Stimulated activated CD8-positive, alpha-beta memory T cell treated with anti-CD3 and anti-CD28 coated beads, Interleukin-12 subunit alpha, Interleukin-12 subunit beta, amount 100 ng/mL, for 1 hour (primary cell): ENCODE data around the gene FOXD1.
A peak's percentile ranks its signal among the peaks of the same experiment; 100 is the strongest.
"Not testable (repeated sequence)": the region's sequence is repeated elsewhere in the genome, so short reads cannot be mapped to it uniquely, and the experiment has no call there.

ENCODE experiments used
- DNase-seq: peaks from one replicate; pipeline ENCODE4 v3.0.0-alpha.2; 2020; ENCODE audit warnings: low read depth

The FOXD1 gene

DNA sequence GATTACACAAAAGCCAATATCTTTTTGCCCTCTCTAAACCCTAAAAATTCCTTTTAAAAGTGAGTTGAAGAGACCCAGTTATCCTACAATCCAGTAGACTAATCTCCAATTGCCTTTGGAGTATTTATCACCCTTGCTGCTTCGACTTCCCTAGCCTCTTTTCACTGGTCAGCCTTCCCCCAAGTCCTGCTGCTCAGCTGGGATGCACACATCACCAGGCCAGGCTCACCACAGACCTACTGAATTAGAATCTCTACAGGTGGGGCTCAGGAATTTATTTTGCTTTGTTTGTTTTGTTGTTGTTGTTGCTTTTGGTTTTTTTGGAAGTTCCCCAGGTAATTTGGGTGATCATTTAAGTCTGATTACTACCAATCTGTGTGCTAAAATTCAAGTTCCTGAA lies 11.6 kb upstream of the FOXD1 start:
- DNase-seq: no peak

- no peak for DNase-seq
Measured at GRCh38 chr5:73459366-73459765, 10.8 kb upstream of the FOXD1 start.

GRCh38 chr5:73456462-73456861 lies 7.9 kb upstream of the FOXD1 start:
- not testable (repeated sequence) for DNase-seq

GRCh38 chr5:73454379-73455036 lies 5.9 kb upstream of the FOXD1 start:
- peak; percentile 21 for DNase-seq

- no peak for DNase-seq
Measured at GRCh38 chr5:73452215-73452614, 3.6 kb upstream of the FOXD1 start.

GRCh38 chr5:73451224-73452130 lies 2.9 kb upstream of the FOXD1 start:
- DNase-seq: peak; percentile 38

DNA sequence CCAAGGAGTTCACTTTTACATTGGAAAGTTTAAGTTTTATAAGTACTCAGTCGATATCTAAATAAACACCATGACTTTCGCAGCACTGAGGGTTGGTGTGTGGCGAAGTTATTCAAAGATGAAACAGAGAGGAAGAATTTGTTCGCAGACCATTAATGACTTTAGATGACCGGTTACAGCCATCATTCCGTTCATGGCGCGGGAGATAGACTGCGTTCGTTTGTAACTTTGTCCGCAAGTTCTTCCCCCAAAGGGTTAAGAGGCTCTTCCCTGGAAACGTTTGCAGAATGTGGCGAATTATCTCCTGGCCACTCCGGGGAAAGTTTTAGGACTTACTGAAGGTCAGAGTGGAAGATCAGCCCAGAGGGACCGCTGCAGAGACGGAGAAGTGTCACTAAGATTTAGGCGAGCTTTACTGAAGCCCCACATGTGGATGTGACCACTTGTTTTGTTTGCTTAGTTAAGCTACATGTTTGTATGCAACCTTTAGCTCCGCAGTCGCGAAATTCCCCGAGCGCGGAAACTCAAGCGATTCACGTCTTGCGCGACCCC lies 2.2 kb upstream of the FOXD1 start:
- no peak for DNase-seq

GRCh38 chr5:73450137-73450536 lies 1.6 kb upstream of the FOXD1 start:
- no peak for DNase-seq

DNA sequence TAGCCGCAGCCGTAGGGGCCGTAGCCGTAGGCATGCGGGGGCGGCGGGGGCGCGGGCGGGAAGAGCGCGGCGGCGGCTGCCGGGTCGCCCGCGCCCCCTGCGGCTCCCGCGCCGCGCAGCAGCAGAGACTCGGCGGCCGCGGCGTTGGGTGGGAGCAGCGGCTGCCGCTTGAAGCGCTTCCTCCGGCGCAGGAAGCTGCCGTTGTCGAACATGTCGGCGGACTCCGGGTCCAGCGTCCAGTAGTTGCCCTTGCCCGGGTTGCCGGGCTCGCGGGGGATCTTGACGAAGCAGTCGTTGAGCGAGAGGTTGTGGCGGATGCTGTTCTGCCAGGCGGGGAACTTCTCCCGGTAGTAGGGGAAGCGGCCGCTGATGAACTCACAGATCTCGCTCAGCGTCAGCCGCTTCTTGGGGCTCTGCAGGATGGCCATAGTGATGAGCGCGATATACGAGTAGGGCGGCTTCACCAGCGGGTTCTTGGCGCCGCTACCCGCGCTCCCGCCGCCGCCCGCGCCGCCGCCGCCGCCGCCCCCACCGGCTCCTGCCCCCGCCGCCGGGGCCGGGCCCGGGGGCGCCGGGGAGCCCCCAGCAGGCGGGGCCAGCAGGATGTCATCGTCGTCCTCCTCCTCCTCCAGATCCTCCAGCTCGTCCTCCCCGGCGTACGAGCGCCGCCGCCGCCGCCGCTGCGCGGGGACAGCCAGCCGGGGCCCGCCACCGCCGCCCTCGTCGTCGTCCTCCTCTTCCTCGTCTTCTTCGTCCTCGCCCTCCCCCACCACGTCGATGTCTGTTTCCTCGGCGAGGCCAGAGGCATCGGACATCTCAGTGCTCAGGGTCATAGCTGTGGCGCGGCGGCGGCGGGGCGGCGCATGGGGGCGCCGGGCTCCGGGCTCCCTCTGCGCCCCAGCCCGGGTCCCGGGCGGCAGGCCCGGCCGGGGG lies 781 bp downstream of the FOXD1 start:
- no peak for DNase-seq

DNA sequence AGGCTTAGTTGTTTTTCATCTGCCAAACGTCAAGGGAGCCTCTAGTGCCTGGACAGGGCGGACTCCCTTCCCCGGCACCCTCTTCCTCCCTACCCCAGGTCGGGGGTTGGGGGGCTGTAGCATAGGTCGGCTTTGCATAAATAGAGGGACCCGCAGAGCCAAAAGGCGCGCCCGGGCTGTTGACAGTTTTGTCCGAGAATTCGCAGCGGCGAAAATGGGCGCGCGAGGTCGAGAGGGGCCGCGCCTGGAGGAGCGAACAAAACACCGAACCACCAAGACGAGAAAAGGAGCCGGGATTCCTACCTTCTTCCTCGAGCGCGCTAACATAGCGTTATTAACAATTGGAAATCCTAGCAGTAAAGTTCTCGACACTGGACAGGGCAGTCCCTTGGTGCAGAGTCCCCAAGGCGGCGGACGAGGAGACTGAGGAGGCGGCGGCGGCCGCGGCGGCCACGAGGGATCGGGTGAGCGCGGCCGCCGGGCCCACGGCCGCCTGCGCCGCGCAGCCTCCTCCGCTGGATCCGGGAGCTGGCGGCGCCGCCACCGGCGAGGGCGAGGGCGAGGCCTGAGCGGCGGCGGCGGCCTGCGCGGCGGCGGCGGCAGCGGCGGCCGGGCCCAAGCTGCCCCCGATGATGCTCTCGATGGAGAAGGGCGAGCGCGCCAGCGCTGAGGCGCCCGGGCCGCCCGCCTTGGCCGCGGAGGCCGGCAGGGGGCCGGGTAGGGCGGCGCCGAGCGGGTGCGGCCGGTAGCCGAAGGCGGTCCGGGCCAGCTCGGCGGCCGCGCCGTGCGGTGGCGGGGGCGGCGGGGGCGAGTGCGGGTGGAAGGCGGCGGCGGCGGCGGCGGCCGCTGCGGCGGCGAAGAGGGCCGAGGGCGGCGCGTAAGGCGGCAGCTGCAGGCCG lies 1.7 kb downstream of the FOXD1 start:
- no peak for DNase-seq

DNA sequence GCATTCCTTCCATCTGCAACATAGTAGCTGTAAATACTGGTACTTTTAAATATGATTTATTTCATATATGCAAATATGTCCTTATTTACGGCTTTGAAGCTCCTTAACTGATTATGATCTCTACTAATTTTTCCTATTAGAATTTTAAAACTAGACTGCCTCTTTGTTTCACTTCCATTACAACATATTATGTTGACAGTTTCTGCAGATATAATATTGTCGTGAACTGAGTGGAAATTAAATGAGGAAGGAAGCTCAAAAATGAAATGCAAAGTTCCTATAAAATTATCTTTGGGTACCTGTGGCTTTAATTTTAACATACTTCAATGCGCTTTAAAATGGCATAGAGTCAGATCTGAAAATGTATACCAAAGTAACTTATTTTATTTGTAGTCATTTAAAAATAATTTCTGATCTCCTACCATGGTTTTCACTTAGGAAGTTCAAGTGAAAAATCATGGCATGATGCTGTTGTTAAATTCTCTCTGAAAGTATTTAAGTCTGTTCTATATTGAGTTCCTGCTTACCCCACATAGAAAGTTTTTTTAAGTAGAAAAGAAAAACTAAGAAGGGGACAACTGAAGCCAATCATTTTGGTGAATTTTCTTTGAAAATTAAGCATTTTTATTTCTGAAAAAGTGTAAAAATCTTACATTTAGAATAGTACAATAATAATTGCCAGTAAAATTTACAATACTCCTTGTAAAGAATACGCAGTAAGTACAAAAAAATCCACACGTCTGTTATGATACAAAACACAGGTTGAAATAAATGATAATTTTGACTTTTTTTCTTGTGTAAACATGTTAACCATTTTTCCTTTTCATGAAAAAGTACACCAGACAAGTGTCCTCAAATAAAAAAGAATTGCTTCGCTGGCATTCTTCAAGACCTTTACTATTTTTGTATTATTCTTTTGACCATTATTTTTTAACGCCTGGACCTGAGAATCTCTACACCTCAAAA lies 2.6 kb downstream of the FOXD1 start:
- DNase-seq: no peak

- DNase-seq: no peak
Measured at GRCh38 chr5:73444499-73445438, 3.8 kb downstream of the FOXD1 start.

- DNase-seq: no peak
Measured at GRCh38 chr5:73443829-73444498, 4.6 kb downstream of the FOXD1 start.

- no peak for DNase-seq
Measured at GRCh38 chr5:73442996-73443627, 5.5 kb downstream of the FOXD1 start.

- DNase-seq: no peak
Measured at GRCh38 chr5:73442231-73442811, 6.3 kb downstream of the FOXD1 start.

DNA sequence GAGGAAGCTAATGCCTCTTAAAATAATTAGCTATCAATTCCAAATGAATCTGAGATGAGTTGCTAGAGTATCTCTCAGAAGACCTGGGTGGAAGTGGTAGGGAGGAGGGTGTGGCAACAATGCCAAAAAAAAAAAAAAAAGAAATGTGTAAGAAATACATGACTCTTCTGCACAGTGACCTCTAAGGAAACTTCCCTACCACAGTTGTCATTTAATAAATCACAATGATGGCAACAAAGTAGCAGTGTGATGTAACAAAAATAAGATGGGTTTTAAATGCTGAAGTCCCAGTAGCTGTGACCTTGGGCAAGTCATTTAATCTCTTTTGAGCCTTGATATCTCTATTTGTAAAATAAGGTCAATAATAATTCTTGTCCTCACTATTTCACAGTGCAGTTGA lies 7.2 kb downstream of the FOXD1 start:
- DNase-seq: no peak

GRCh38 chr5:73440262-73440661 lies 8.3 kb downstream of the FOXD1 start:
- DNase-seq: no peak
